Measurements from ENCODE around the gene GSDMA.

The GSDMA gene

DNA sequence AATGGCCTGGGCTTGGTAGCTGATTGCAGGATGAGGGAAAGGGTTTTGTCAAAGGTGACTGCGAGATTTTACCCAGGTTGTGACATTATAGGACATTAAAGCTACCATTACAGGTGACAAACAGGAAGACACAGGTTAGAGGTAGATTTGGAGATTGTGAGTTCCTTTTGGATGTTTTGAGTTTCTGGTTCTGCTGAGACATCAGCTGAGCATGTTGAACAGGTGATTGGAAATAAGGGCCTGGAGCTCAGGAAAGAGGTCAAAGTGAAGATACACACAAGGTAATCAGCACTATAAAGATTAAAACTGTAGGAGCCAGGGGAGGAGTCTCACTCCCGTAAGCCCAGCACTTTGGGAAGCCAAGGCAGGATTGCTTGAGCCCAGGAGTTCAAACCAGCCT lies 6.0 kb downstream of the GSDMA start:
- no peak for DNase-seq (ENCODE audit: low spot score)
- no peak for TF ChIP-seq CTCF (IDR thresholded peaks at IDR 0.05; ENCODE audit: extremely low read depth, missing control alignments)

GRCh38 chr17:39969375-39969774 lies 6.6 kb downstream of the GSDMA start:
- TF ChIP-seq CTCF (IDR thresholded peaks at IDR 0.05; ENCODE audit: extremely low read depth, missing control alignments): no peak
- DNase-seq (ENCODE audit: low spot score): no peak

- no peak for TF ChIP-seq CTCF (IDR thresholded peaks at IDR 0.05; ENCODE audit: extremely low read depth, missing control alignments)
- DNase-seq (ENCODE audit: low spot score): no peak
These were observed 7.4 kb downstream of the GSDMA start for GRCh38 chr17:39970157-39970692.

- no peak for DNase-seq (ENCODE audit: low spot score)
- TF ChIP-seq CTCF (IDR thresholded peaks at IDR 0.05; ENCODE audit: extremely low read depth, missing control alignments): no peak
These were observed 8.3 kb downstream of the GSDMA start for GRCh38 chr17:39971076-39971603.

DNA sequence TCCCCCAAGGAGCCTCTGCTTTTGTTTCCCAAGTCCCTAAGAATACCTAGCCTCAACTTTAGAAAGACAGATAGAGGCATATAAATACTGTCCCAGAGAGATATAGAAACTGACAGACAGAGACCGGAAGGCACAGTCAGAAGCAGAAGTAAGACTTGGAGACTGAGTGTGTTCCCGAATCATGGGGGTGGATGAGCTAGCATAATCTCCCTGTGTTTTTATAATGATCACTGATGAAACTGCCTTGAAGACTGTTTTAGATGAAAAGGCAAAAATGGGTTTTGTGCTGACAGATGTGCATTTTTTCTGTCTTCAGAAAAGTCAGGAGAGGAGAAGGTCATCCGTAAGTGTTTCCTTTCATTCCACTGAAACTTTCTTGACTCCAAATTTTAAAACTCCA lies 9.5 kb downstream of the GSDMA start:
- no peak for DNase-seq (ENCODE audit: low spot score)
- no peak for TF ChIP-seq CTCF (IDR thresholded peaks at IDR 0.05; ENCODE audit: extremely low read depth, missing control alignments)

DNA sequence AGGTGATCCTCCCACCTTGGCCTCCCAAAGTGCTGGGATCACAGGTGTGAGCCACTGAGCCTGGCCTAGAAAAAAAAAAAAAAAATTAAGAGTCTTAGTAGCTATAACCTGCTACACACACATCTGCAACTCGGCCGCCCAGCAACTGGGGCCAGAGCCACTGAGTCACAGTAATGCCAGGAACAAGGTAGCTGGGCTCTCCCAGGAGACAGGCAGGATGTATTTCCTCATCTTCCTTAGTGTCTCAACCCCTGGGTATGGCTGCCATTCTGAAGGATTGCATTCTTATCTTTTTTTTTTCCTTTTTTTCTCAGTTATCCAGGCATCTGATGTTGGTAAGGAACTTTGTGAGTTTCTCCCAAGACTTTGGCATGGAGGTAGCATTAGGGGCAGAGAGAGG lies 10.7 kb downstream of the GSDMA start:
- TF ChIP-seq CTCF (IDR thresholded peaks at IDR 0.05; ENCODE audit: extremely low read depth, missing control alignments): no peak

GRCh38 chr17:39974433-39974832 lies 11.6 kb downstream of the GSDMA start:
- TF ChIP-seq CTCF (IDR thresholded peaks at IDR 0.05; ENCODE audit: extremely low read depth, missing control alignments): no peak
- no peak for DNase-seq (ENCODE audit: low spot score)

More for the DNA sequence above, 10.7 kb downstream of the GSDMA start:
- DNase-seq (ENCODE audit: low spot score): no peak
